GM21723 (cell line): Measurements from ENCODE around the gene CX3CL1.

Source experiments
- ATAC-seq: cut with Tn5 transposase; IDR thresholded peaks from one replicate; pipeline ENCODE4 v1.9.1; 2021; ENCODE audit warnings: mild to moderate bottlenecking, moderate library complexity; ENCODE audit not compliant: unreplicated experiment

The CX3CL1 gene

DNA sequence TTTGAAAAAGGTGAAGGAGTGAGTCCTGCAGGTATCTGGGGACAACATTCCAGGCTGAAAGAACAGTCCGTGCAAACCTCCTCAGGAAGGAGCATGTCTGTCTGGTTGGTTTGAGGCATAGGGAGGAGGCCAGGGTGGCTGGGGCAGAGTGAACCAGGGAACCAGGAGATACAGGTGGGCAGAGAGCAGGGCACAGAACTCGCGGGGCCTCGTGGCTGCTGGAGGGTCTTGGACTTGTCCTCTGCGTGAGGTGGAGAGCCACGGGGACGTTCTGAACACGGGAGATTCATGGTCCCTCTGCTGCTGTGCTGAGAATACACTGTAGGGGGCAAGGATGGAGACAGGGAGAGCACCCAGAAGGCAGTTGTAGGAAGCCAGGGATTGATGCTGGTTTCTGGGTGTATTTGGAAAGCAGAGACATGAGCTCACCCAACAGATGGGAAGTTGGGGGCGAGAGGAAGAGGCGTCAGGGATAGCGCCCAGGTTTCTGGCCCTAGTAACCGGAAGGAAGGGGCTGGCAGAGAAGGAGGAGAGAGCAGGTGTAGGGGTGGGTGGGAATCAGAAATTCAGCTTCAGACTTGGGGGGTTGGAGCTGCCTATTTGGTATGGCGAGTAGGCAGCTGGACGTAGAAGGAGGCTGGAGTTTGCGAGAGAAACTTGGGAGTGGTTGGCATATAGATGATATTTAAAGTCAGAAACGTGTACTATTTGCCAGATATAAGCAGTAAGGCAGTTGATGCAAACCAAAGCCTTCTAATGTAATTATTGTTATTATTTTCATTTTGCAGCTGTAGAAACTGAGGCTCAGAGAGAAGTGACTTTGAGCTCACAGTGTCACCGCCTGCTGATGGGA is 31.9 kb downstream of the CX3CL1 start, which contains the start of gene CCL17:
Gene CCL17, plus strand, starts transcription at position 803 of the 853 bp plus-strand sequence. CDS start 9,166 bp downstream, outside the sequence.
- no peak for ATAC-seq

GRCh38 chr16:57405097-57405496 is 32.8 kb downstream of the CX3CL1 start:
- no peak for ATAC-seq

DNA sequence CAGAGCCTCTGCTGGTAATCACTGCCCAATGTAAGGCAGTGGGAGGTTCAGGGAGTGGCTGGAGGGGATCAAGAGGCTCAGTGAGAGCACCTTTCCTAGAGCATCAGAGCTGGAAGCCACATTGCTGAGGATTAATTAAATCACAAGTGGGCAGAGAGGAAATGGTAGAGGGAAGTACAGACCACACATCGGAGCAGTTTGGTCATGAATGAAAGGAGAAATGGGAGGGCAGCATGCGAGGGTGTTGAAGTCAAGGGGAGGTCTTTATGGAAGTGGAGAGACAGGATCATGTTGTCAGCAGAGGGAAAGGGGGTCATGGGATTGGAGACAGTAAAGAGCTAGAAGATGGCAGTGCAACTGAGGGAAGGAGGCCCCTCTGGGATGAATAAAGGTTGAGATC is 34.6 kb downstream of the CX3CL1 start:
- no peak for ATAC-seq

DNA sequence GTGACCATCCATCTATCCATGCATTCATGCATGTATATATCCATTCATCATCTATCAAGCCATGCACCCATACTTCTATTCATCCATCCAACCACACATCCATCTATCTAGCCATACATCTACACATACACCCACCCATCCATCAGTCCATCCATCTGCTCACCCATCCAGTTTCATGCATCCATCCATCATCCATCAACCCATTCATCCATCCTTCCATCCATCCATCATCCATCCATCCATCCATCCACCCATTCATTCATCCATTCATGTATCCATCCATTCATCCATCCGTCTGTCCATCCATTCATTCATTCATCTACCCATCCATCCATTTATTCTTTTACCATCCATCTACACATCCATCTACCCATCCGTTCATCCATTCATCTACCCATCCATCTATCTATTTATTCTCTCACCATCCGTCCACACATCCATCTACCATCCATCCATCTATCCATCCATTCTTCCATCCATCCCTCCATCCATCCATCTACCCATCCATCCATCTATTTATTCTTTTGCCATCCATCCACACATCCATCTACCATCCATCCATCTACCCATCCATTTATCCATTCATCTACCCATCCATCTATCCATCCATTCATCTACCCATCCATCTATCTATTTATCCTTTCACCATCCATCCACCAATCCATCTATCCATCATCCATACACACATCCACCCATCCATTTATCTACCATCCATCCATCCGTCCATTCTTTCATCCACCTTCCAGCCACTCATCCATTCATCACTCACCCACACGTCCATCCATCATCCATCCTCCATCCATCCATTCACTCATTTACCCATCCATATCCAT is 35.4 kb downstream of the CX3CL1 start:
- no peak for ATAC-seq

GRCh38 chr16:57409065-57409464 is 36.8 kb downstream of the CX3CL1 start:
- ATAC-seq, result no peak

- ATAC-seq, result no peak
Observed at GRCh38 chr16:57409870-57410587, 37.7 kb downstream of the CX3CL1 start.

- ATAC-seq, result no peak
Observed at GRCh38 chr16:57411362-57411976, 39.2 kb downstream of the CX3CL1 start.

GRCh38 chr16:57412584-57412983 is 40.3 kb downstream of the CX3CL1 start:
- no peak for ATAC-seq

GRCh38 chr16:57413301-57413730 is 41.0 kb downstream of the CX3CL1 start:
- ATAC-seq, result peak; percentile 82

DNA sequence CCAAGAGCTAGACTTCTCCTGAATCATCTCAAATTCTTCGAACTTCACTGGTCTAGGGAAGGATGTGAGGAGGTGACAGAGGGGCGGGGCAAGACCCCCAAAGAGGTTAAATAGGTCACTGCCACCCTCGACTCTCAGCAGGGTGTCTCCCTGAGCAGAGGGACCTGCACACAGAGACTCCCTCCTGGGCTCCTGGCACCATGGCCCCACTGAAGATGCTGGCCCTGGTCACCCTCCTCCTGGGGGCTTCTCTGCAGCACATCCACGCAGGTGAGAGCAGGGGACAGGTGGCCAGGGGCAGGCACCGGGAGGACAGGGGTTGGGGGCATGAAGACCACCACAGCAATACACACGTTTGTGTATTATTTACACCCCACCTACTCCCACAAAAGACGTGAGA is 41.4 kb downstream of the CX3CL1 start:
- ATAC-seq, result no peak

DNA sequence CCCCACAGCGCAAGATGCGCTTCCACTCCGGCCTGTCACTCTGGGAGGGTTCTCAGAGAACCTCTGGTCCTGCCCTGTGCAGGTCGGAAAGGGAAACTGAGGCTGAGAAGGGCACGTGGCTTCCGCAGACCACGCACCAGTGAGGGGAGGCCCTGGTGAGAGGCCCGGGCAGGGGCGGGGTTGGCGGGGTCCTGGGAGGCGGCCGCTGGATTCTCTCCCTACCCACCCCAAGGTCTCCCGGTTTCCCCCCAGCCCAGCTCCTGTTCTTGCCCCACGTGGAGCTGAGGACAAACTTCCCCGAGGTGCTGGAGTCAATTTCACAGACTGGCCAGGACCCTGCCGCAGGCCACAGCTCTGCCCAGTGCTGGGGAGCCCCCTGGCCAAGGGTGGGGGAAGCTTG is 43.8 kb downstream of the CX3CL1 start:
- no peak for ATAC-seq

DNA sequence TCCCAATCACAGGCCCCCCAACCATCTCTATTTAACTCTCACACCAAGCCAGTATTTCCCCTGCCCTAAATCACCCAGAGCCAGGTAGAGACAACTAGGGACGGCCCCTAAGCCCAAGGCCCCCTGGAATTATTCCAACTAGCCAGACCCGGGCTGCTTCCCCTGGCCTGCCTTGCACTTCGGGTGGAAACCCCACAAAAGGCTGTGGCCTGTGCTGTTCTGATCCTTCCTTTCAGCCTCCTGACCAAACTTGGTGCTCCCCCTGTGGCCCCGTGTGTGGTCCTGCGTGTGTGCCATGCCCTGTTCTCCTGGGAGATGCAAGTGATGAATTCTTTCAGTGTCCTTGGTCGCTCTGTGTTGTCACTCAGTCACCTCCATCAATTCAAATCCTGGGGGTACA is 47.2 kb downstream of the CX3CL1 start:
- ATAC-seq, result no peak

DNA sequence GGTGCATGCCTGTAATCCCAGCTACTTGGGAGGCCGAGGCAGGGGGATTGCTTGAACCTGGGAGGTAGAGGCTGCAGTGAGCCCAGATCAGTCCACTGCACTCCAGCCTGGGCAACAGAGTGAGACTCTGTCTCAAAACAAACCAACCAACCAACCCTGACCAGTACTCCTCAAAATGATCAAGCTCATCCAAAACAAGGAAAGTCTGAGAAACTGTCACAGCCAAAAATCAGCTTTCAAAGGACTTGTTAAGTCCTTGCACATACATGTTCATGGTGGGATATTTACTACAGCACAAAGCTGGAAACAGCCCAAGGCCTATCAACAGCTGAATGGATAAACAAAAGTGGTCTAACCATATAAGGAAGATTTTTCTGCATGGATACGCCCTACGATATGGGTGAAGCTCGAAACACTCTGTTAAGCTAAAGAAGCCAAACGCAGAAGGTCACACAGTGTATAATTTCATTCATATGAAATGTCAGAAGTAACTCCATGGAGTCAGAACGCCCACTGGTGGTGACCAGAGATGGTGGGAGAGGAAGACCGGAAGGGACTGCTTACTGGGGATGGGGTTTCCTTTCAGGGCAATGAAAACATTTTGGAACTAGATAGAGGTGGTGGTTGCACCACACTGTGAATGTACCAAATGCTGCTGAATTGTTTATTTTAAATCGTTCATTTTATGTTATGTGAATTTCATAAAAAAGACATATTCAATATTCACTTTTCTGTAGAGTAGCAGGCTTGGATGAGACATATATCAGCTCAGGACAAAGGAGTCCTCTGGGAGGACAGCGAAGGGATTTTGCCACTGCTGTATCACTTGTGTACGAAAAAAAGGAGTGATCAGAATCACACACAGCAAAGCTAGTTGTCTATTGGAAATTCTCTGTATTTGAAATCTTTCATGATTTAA is 50.0 kb downstream of the CX3CL1 start:
- no peak for ATAC-seq

GRCh38 chr16:57423152-57423551 is 50.9 kb downstream of the CX3CL1 start:
- no peak for ATAC-seq

- no peak for ATAC-seq
Observed at GRCh38 chr16:57424583-57424982, 52.3 kb downstream of the CX3CL1 start.

GRCh38 chr16:57426356-57426755 is 54.1 kb downstream of the CX3CL1 start:
- ATAC-seq, result no peak

- no peak for ATAC-seq
Observed at GRCh38 chr16:57427307-57427706, 55.0 kb downstream of the CX3CL1 start.

DNA sequence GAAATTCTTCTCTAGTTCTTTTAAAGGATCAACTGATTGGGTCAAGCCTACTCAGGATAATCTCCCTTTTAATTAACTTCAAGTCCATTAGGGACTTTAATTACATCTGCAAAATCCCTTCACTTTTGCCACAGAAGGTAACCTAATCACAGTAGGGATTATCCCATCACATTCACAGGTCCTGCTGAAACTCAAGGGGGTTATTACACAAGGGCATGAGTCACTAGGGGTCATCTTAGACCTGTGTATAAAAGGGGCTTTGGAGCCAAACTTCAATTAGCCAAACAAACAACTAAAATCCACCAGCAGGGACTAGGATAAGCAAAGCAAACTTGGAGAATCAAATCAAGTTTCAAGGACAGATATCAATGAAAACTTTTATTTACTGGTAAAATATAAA is 55.5 kb downstream of the CX3CL1 start:
- no peak for ATAC-seq

GRCh38 chr16:57430955-57431354 is 58.7 kb downstream of the CX3CL1 start:
- ATAC-seq, result no peak

- no peak for ATAC-seq
Observed at GRCh38 chr16:57432505-57432904, 60.2 kb downstream of the CX3CL1 start.
